GM18520 (cell line): ENCODE data around the gene GFOD1.
A peak's percentile ranks its signal among the peaks of the same experiment; 100 is the strongest.

Experiments
- ATAC-seq: cut with Tn5 transposase; IDR thresholded peaks from one replicate; pipeline ENCODE4 v1.9.1; 2021; ENCODE audit not compliant: unreplicated experiment

The GFOD1 gene

GRCh38 chr6:13360671-13361540 is 126.5 kb downstream of the GFOD1 start:
- ATAC-seq = no peak

DNA sequence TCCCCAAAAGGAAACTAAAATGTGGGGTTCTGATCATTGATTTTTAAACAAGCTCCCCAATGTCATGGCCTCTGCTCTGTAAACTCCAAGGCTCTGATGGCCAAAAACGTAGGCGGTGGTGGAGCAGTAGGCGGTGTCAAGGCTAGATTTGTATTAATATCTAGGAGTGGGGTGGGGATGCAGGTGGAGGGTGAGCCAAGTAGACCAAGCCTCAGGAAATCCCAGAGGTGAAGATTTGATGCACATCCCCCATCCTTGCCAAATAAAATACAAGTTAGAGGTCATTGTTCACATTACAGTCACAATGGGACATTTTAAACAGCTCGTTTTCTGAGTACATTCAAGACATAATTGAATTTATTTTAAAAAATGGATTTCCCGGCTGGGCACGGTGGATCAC is 128.1 kb downstream of the GFOD1 start:
- no peak for ATAC-seq

DNA sequence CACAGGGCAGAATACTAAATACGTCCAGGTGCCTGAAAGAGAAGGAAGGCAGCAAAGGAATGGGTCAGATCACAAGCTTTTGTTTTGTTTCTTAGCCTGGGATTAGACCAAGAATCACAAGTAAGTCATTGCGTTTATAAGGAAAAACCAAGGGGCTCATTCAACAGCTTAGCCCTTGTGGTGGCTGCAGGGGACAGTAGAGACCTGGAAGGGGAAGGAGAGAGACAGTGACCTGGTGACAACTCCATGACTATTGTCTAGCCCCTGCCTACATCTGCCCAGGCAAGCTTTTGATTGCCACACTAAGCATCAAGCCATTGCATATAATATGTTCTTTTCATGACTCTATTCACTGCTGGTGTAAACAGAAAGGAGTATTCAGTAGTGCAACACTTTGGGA is 128.9 kb downstream of the GFOD1 start:
- no peak for ATAC-seq

- ATAC-seq = no peak
Observed at GRCh38 chr6:13357551-13358075, 129.8 kb downstream of the GFOD1 start.

GRCh38 chr6:13355999-13356785 is 131.2 kb downstream of the GFOD1 start:
- ATAC-seq = peak; percentile 89

- no peak for ATAC-seq
Observed at GRCh38 chr6:13355043-13355945, 132.1 kb downstream of the GFOD1 start.

- no peak for ATAC-seq
Observed at GRCh38 chr6:13354331-13355042, 132.9 kb downstream of the GFOD1 start.

- no peak for ATAC-seq
Observed at GRCh38 chr6:13352165-13352564, 135.2 kb downstream of the GFOD1 start.

- ATAC-seq = no peak
Observed at GRCh38 chr6:13351271-13351670, 136.1 kb downstream of the GFOD1 start.

DNA sequence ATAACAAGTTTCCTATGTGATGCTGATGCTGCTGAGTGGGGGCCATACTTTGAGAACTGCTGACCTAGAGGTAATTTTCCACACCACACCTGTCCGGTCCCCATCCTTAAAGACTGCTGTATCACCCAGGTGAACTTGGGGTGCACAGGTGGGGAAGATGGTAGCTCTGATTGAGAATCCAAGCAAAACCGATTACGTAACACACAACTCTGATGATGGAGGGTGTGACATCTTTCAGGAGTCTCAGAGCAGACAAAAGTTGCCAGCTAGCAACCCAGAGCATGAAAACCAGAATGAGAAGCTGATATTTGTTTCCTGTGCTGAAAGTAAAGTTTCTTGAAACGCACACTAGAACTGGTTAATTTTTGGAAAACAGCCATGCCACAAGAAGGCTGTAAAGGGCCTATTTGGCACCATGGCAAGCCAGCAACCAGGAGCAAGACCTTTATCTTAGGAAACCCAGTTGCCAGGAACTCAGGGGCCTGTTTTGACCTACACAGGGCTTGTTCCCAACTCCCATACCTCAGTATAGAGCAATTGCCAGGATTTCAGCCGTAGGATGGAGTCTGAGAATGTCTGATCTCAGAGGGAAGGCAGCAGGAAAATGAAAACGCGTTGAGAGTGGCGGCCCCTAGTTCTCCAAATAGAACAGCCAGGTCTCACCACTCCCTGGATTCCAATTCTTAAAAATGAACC is 137.4 kb downstream of the GFOD1 start:
- ATAC-seq = no peak

- ATAC-seq = no peak
Observed at GRCh38 chr6:13348334-13349113, 138.9 kb downstream of the GFOD1 start.

- no peak for ATAC-seq
Observed at GRCh38 chr6:13346245-13346644, 141.2 kb downstream of the GFOD1 start.

- ATAC-seq = no peak
Observed at GRCh38 chr6:13342414-13343019, 144.9 kb downstream of the GFOD1 start.

DNA sequence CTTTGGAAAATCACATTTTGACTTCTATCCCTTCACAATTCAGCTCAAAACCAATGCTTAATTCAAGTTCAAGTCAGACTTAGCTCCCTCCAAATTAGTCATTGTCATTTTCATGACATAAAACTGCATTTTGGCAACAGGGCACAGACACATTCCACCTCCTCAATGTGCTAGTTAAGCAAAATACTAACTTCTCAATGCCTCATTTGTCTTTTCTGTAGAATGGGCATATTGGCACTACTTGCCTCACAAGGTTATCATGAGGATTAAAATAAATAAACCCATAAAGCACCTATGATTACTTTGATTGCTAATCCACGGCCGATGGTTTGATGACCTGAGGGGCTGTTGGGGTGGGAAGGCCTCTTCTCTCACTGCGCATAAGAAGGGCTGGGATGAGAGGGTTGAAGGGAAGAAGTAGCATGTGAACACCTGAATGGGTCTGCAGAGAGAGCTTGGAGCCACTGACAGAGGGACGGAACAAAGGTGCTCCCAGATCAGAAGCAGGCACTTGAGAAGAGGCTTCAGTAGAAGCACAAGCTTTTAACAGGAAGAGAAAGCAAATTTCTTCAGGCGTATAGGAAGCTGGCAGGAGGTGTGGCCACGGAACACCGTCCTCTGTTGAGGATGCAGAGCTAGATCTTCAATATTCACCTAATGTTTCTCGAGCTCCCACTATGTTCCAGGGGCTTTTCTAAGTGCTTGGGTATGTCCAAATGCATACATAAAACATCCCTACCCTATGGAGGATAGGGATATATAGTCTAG is 147.4 kb downstream of the GFOD1 start:
- no peak for ATAC-seq

DNA sequence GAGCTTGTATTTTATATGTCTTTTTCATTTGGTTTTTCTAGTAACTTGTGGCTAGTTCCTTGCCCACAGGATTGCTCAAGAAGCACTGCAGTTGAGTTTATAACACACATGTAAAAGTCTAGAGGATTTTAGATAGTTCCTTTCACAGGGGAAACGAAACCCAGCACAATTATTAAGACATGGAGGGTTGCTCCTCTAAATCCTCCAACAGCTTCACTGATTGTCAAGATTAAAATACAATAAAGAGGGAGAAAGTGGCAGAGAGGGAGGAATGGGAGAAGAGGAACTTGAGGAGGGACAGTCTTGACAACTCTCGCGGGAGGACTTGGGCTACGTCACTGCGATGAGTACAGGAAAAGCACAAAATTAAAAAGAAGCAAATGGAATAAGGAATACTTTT is 149.4 kb downstream of the GFOD1 start:
- no peak for ATAC-seq

DNA sequence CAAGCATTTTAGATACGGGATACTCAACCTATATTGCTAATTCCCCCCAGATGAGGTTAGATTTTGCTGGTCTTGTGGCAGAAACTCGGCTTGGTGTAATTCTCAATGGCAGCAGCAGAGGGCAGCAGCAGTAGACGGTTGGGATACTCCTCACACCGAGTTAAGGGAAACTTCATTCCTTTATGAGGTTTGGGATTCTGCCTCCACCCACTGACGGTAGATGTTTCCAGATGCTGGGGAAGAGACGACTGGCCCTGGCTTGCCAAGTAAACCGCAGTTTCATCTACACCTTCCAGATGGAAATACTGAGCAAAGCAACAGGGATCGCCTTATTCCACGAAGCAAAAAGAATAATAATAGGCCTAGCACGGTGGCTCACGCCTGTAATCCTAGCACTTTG is 150.8 kb downstream of the GFOD1 start:
- ATAC-seq = no peak

- no peak for ATAC-seq
Observed at GRCh38 chr6:13334953-13335352, 152.4 kb downstream of the GFOD1 start.

DNA sequence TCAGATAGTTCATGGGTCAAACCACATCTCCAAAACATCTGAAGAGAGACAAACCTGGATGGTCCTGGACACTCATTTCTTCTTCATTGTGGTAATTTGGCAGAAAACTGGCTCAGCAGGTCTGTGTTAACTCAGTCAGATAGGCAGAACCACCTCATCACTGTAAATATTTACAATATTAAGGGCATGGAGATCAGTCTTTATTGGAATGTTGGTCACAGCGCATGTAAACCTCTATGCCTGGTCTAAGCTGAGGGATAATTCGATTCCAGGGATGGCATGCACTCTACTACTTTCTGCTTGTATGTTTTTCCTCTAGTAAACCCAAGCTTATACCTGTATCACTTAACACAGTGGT is 155.1 kb downstream of the GFOD1 start:
- ATAC-seq = no peak
